ENCODE results near the gene HMCN1. TPM values are rescaled to one million over a fixed set of nuclear protein-coding genes. Genes with fewer than 3 reads are reported as not detected.

HMCN1 gene
- total RNA-seq, 2 donors from 2014 or later: 3.5 to 9.9 TPM

GRCh38 chr1:185816460-185816859 is 82.3 kb downstream of the HMCN1 start:
- Histone ChIP-seq H3K27ac (no peak overlapping the region), H3K4me1 (replicated peaks) (no peaks in the 10 kb centered on the region), H3K27me3 (replicated peaks; ENCODE audit: insufficient read depth) (no peaks in the 10 kb centered on the region), H3K4me3 (no peak overlapping the region), H3K36me3 (no peaks in the 10 kb centered on the region), H3K9me3 (no peaks in the 10 kb centered on the region)
- no peak for DNase-seq (ENCODE audit: low spot score)
- WGBS: 71% methylated on average over 1 of the region's 1 CpG
- intact Hi-C loops (cut with DNase I): loop anchor here (5.0 kb wide), 1 partner anchor 396 kb away; no protein-coding TSS in a partner anchor
- TF ChIP-seq POLR2AphosphoS5 (IDR thresholded peaks at IDR 0.05) (no peak), POLR2A (IDR thresholded peaks at IDR 0.05) (no peak)
- TF ChIP-seq, protein P1, sequence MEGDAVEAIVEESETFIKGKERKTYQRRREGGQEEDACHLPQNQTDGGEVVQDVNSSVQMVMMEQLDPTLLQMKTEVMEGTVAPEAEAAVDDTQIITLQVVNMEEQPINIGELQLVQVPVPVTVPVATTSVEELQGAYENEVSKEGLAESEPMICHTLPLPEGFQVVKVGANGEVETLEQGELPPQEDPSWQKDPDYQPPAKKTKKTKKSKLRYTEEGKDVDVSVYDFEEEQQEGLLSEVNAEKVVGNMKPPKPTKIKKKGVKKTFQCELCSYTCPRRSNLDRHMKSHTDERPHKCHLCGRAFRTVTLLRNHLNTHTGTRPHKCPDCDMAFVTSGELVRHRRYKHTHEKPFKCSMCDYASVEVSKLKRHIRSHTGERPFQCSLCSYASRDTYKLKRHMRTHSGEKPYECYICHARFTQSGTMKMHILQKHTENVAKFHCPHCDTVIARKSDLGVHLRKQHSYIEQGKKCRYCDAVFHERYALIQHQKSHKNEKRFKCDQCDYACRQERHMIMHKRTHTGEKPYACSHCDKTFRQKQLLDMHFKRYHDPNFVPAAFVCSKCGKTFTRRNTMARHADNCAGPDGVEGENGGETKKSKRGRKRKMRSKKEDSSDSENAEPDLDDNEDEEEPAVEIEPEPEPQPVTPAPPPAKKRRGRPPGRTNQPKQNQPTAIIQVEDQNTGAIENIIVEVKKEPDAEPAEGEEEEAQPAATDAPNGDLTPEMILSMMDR (IDR thresholded peaks at IDR 0.05): no peak

DNA sequence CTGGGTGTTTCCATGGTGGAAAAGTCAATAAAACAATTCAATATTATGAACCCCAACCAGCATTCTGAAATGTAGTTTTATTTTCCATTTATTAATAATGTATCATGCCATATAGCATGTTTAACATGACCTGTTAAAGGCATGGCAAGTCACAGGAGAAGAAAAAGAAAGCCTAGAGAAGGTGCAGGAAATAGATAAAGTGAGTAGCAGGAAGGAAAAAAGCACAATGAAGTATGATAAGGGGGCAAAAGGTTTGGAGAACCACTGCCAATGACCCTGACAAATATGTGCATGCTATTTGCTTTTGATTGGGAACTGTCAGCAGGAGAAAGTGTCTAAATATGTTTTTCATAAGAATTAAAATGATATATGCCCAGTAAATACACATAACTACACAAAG is 85.6 kb downstream of the HMCN1 start:
- no peaks in the 10 kb centered on the region for H3K9me3 ChIP-seq
- no peaks in the 10 kb centered on the region for H3K27me3 ChIP-seq (replicated peaks; ENCODE audit: insufficient read depth)
- H3K27ac ChIP-seq: no peak overlapping the region
- TF ChIP-seq, protein P1 (IDR thresholded peaks at IDR 0.05): no peak
- TF ChIP-seq POLR2A (IDR thresholded peaks at IDR 0.05): no peak
- TF ChIP-seq POLR2AphosphoS5 (IDR thresholded peaks at IDR 0.05): no peak
- no peaks in the 10 kb centered on the region for H3K36me3 ChIP-seq
- intact Hi-C loops (cut with DNase I): loop anchor here (5.0 kb wide), 1 partner anchor 393 kb away; no protein-coding TSS in a partner anchor
- no peaks in the 10 kb centered on the region for H3K4me1 ChIP-seq (replicated peaks)
- no peak for DNase-seq (ENCODE audit: low spot score)
- no peak overlapping the region for H3K4me3 ChIP-seq

DNA sequence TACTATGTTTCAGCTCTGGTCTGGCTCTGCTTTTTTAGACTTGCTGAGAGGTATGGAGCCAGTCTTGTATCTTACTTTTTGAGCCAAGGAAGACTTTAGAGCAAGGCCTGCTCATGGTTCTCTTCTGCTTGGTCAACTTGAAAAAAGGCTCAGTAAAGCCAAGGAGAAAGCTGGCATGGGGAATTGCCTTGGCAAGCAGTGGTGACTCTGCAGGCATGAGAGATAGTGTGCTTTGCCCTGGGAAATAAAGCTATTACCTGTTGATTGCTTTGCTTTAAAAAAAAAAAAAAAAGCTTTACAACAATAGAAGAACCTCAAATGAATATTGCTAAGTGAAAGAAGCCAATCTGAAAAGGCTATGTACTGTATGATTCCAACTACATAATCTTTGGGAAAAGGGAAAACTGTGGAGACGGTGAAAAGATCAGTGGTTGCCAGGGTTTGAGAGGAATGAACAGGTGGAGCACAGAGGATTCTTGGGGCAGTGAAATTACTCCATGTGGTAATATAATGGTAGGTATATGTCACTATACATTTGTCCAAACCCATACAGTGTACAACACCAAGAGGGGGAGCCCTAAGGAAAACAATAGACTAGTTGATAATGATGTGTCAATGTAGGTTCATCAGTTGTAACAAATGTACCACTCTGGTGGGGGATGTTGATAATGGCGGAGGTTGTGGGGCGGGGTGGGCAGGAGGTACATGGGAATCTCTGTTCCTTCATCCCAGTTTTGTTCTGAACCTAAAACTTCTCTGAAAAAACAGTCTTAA is 87.6 kb downstream of the HMCN1 start:
- 98% methylated on average over 3 of the region's 3 CpGs for WGBS
- DNase-seq (ENCODE audit: low spot score): no peak
- no peaks in the 10 kb centered on the region for H3K36me3 ChIP-seq
- no peaks in the 10 kb centered on the region for H3K27me3 ChIP-seq (replicated peaks; ENCODE audit: insufficient read depth)
- no peaks in the 10 kb centered on the region for H3K9me3 ChIP-seq
- no peak overlapping the region for H3K4me3 ChIP-seq
- H3K27ac ChIP-seq: no peak overlapping the region
- TF ChIP-seq, protein P1 (IDR thresholded peaks at IDR 0.05): no peak
- TF ChIP-seq POLR2AphosphoS5 (IDR thresholded peaks at IDR 0.05) (no peak), POLR2A (IDR thresholded peaks at IDR 0.05) (no peak)
- no peaks in the 10 kb centered on the region for H3K4me1 ChIP-seq (replicated peaks)
- intact Hi-C loops (cut with DNase I): no loop called here

- H3K4me3 ChIP-seq: no peak overlapping the region
- intact Hi-C loops (cut with DNase I): no loop called here
- 94% methylated on average over 2 of the region's 2 CpGs for WGBS
- DNase-seq (ENCODE audit: low spot score): no peak
- H3K27me3 ChIP-seq (replicated peaks; ENCODE audit: insufficient read depth): no peaks in the 10 kb centered on the region
- no peaks in the 10 kb centered on the region for H3K36me3 ChIP-seq
- TF ChIP-seq POLR2A (IDR thresholded peaks at IDR 0.05) (no peak), POLR2AphosphoS5 (IDR thresholded peaks at IDR 0.05) (no peak)
- TF ChIP-seq, protein P1 (IDR thresholded peaks at IDR 0.05): no peak
- no peak overlapping the region for H3K27ac ChIP-seq
- no peaks in the 10 kb centered on the region for H3K9me3 ChIP-seq
- no peaks in the 10 kb centered on the region for H3K4me1 ChIP-seq (replicated peaks)
These were observed 89.3 kb downstream of the HMCN1 start for GRCh38 chr1:185823467-185823866.

DNA sequence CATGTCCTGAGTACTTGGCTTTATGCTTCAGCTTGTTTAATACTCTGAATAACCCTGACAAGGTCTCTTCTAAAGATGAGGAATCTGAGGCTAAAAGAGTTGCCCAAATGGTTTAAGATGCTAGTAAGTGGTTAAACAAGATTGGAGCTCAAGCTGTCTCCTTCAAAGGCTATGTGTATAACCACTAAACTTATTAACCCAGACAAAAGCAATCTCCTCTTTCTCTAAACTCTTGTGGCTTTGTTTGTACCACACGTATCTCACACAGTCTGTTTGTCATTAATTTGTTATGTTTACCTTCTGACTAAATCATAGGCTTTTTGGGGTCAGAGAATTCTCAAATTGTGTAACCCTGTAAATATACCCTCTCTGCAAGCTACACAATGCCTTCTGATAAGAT is 89.9 kb downstream of the HMCN1 start:
- no peaks in the 10 kb centered on the region for H3K4me1 ChIP-seq (replicated peaks)
- no peak overlapping the region for H3K27ac ChIP-seq
- no peaks in the 10 kb centered on the region for H3K9me3 ChIP-seq
- H3K4me3 ChIP-seq: no peak overlapping the region
- no peaks in the 10 kb centered on the region for H3K36me3 ChIP-seq
- TF ChIP-seq POLR2AphosphoS5 (IDR thresholded peaks at IDR 0.05): no peak
- TF ChIP-seq POLR2A (IDR thresholded peaks at IDR 0.05): no peak
- TF ChIP-seq, protein P1 (IDR thresholded peaks at IDR 0.05): no peak
- no peaks in the 10 kb centered on the region for H3K27me3 ChIP-seq (replicated peaks; ENCODE audit: insufficient read depth)
- DNase-seq (ENCODE audit: low spot score): no peak
- intact Hi-C loops (cut with DNase I): no loop called here
- WGBS: 61% methylated on average over 1 of the region's 1 CpG
